GM21737 (cell line): Measurements from ENCODE around the gene IKZF4.
"Not testable (repeated sequence)": the region's sequence is repeated elsewhere in the genome, so short reads cannot be mapped to it uniquely, and the experiment has no call there.

Source experiments
- ATAC-seq: cut with Tn5 transposase; IDR thresholded peaks from one replicate; pipeline ENCODE4 v1.9.1; 2021; ENCODE audit warnings: mild to moderate bottlenecking, moderate library complexity; ENCODE audit not compliant: unreplicated experiment

The IKZF4 gene

DNA sequence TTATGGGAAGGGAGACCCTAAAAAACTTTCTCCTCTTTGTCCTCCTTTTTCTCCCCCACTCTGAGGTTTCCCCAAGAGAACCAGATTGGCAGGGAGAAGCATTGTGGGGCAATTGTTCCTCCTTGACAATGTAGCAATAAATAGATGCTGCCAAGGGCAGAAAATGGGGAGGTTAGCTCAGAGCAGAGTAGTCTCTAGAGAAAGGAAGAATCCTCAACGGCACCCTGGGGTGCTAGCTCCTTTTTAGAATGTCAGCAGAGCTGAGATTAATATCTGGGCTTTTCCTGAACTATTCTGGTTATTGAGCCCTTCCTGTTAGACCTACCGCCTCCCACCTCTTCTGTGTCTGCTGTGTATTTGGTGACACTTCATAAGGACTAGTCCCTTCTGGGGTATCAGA is 16.3 kb downstream of the IKZF4 start:
- ATAC-seq, result no peak

DNA sequence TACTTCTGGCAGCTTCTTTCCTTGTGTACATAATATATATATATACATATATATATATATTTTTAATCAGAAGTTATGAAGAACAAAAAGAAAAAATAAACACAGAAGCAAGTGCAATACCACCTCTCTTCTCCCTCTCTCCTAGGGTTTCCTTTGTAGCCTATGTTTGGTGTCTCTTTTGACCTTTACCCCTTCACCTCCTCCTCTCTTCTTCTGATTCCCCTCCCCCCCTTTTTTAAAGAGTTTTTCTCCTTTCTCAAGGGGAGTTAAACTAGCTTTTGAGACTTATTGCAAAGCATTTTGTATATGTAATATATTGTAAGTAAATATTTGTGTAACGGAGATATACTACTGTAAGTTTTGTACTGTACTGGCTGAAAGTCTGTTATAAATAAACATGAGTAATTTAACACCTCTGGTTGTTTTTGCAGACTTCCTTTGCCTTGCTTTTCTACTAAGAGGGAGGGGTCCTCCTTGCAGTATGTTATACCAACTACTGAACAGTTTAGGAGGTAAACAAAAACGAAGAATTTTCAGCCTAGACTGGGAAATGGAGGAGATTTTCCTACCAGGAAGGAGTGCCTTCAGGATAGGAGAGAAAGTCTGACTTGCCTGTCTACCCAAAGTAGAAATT is 17.3 kb downstream of the IKZF4 start:
- no peak for ATAC-seq

DNA sequence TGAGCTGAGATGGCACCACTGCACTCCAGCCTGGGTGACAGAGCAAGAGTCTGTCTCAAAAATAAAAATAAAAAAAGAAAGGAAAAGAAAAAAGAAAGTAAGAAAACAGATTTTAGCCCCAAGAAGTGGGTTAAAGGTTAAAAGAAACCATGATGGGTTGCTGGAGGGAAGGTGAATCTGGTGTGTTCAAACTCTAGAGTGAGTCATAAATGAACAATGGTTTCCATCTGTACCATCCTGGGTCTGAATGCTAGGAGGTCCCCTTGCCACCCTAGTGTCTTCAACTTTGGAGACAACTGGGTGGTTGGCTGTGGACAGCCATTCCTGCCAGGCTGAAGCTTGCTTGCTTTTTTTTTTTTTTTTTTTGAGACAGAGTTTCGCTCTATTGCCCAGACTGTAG is 19.3 kb downstream of the IKZF4 start:
- ATAC-seq, result no peak

DNA sequence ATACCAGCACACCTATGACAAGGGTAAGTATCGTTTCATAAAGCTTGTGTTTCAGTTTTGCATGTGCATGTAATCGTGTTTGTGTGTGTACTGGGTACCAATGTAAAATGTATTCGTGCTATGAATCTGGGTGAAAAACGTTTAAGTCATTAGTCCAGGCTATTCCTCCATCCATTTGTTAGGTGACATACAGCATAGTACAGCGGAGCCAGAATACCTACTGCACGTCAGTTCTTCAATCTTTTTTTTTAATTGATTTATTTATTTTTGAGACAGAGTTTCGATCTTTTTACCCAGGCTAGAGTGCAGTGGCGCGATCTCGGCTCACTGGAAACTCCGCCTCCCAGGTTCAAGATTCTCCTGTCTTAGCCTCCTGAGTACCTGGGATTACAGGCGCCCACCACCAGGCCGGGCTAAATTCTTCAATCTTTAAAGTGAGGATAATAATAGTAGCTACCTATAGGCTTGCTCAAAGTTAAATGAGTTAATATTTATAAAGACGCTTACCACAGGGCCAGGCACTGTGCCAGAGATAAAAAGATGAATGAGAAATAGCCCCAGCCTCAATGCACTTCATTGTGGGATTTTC is 20.2 kb downstream of the IKZF4 start:
- no peak for ATAC-seq

DNA sequence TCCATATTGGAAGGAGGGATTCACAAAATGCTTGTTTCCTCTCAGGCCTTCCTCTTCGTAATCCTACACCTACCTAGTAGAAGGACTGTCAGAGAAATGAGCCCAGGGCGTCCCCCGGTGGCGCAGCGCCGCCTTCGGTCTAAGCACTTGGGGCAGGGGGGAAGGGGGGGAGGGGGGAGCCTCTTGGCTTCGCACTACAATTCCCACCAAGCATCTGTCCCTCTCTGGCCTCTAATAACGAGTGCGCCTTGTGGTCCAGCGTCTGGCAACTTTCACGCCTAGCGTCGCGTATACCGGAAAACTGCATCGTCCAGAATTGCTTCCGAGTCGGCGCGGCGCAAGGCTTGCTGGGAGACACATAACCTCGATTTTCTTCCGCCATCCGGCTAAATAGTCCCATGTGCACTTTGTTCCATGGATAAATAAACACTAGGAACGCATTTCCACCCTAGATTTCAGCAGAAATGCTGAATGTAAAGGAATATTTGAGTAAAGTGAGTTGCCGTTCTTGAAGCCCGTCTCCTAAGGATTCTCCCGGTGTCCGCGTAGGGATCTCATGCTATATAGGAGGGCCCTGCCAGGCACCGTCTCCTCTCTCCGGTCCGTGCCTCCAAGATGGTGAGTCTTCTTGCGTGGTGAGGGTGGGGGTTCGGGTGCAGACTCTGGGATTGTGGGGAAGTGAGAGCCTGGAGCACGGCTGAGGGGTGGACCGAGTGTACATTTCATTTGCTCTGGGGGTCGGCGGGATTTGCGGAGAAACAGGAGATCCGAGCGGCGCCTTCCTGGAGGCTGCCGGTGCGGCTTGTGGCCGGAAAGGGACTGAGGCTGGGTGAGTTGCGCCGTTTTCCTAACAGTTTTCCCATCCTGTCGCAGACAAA is 20.9 kb downstream of the IKZF4 start, which contains the start of gene RPS26:
Gene RPS26, plus strand, starts transcription at position 367 of the 878 bp plus-strand sequence. Its CDS starts 249 bp downstream, at position 616.
- peak; percentile 87 for ATAC-seq

DNA sequence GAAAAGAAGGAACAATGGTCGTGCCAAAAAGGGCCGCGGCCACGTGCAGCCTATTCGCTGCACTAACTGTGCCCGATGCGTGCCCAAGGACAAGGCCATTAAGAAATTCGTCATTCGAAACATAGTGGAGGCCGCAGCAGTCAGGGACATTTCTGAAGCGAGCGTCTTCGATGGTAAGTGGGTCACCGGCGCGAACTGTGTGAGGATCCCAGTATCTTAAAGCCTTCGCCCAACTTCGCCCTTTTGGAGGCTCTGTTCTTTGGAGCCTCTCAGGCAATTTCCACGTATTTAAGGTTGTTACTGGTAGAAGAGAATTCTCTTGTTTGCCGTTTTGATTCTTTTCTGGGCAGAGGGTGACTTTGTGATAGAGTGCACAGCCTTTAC is 21.6 kb downstream of the IKZF4 start:
- ATAC-seq, result not testable (repeated sequence)

DNA sequence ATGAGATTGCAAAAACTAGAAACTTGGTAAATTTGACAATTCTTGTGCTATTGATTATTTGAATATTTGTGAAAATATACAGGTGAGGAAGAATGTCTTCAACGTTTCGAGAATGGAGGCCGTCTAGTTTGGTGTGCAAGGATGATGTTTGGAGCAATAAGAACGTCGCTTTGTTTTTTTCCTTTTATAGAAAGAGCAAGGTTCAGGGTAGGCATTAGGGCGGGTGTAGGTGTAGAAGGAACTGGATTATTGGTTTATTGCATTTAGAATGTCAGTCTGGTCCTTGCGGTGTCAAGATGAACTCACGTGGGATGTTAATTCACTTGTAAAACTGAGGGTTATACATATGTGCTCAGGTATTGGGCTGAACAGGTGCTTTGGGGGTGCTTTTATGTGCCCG is 22.0 kb downstream of the IKZF4 start:
- ATAC-seq, result no peak

DNA sequence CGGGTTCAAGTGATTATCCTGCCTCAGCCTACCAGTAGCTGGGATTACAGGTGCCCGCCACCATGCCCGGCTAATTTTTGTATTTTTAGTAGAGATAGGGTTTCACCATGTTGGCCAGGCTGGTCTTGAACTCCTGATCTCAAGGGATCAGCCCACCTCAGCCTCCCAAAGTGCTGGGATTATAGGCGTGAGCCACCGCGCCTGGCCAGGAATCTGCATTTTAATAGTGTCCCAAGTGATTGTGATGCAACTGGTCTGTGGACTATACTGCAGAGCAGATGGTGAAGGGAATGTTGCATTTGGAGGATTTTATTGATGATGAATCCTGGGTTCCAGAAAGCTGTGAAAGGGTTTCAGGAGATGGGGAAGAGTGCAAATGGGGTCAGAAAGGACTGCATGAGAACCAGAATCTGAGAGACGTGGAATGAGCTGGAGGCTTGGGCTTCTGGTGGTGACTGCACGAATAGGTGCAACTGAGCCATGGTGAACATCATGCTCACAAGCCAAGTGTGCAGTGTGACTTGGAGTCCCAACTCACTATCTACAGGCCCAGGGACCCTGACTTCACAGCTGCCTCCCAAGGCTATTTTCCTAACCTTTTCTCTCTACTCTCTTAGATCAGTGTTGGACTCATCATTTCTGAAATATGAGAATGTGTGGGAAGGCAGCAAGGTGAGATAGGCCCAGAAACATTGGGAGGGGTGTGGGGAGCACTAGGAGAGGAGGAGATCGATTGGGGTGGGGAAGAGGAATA is 25.4 kb downstream of the IKZF4 start:
- no peak for ATAC-seq

DNA sequence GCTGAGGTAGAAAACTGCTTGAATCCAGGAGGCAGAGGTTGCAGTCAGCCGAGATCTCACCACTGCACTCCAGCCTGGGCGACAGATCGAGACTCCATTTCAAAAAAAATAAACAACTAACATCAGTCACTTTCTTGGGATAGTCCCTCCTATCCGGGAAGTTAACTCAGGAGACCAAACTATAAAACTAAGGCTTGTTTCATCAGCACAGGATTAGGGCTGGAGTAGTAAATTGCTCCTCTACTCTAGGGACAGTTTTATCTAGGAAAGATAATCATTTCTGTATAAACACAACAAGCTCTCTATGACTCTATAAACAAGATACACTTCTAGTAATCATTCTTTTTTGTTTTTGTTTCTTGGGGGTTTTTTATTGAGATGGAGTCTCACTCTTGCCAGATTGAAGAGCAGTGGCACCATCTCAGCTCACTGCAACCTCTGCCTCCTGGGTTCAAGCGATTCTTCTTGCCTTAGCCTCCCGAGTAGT is 32.6 kb downstream of the IKZF4 start:
- no peak for ATAC-seq

DNA sequence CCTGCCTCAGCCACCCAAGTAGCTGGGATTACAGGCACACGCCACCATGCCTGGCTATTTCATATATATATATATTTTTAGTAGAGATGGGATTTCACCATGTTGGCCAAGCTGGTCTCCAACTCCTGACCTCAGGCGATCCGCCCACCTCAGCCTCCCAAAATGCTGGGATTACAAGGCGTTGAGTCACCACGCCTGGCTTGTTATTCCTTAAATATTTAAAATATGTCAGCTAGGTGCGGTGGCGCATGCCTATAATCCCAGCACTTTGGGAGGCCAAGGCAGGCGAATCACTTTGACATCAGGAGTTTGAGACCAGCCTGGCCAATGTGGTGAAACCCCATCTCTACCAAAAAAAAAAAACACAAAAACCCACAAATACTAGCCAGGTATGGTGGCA is 39.1 kb downstream of the IKZF4 start:
- ATAC-seq, result not testable (repeated sequence)

DNA sequence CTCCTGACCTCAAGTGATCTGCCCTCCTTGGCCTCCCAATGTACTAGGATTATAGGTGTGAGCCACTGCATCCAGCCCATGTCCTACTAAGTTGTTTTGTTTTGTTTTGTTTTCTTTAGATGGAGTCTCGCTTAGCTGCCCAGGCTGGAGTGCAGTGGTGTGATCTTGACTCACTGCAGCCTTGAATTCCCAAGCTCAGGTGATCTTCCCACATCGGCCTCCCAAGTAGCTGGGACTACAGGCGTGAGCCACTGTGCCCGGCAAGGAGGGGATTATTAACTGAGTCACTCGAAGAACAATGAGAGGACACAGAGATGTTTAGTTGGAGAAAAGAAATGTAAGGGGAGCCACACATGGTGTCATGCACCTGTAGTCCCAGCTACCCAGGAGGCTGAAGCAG is 41.1 kb downstream of the IKZF4 start:
- no peak for ATAC-seq

DNA sequence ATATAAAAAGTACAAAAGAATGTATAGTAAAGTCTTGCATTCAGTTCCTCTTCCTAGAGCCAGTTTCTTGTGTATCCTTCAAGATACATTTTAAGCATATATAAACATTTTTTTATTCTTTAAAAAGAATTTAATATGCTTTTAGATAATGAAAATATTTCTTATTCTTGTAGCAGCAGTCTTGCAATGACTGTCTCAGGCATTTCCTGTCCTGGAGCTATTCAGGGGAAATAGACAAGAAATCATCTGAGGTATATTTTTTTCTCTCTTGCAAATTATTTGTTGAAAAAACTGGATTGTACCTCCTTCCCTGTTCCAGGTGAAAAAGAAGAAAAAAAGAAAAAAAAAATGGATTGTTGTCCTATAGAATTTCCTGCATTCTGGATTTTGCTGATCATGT is 42.2 kb downstream of the IKZF4 start:
- ATAC-seq, result no peak

DNA sequence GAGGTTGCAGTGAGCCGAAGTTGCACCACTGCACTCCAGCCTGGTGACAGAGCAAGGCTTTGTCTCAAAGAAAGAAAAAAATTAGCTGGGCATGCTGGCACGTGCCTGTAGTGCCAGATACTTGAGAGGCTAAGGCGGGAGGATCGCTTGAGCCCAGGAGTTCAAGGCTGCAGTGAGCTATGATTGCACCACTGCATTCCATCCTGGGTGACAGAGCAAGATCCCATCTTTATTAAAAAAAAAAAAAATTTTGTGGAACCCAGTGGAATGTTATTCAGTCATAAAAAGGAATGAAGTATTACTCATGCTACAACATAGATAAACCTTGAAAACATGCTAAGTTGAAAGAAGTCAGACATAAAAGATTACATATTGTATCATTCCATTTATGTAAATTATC is 50.8 kb downstream of the IKZF4 start:
- no peak for ATAC-seq

DNA sequence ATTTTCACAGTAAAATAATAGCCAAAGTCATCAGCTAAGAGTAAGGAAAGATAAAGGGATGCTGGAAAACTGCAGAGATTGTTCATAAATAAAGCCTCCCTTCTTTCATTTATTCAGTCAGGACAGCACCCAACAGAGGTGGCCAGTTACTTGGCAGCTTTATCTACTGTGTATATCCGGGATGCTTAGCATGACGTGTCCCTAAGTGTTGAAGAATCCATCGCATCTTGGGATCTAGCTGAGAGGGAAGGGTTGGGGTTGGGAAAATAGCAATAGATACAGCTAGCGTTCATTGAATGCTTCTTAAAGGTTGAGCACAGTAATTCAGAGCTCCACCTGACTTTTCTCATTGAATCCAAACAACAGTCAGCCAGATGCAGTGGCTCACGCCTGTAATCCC is 53.6 kb downstream of the IKZF4 start:
- ATAC-seq, result no peak

DNA sequence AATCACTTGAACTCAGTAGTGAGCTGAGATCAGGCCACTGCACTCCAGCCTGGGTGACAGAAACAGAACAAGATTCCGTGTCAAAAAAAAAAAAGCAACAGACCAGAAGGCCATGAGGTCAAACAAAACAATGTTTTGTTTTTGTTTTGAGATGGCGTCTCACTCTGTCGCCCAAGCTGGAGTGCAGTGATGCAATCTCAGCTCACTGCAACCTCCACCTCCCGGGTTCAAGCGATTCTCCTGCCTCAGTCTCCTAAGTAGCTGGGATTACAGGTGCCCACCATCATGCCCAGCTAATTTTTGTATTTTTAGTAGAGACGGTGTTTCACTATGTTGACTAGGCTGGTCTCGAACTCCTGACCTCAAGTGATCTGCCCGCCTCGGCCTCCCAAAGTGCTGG is 57.1 kb downstream of the IKZF4 start:
- ATAC-seq, result not testable (repeated sequence)

DNA sequence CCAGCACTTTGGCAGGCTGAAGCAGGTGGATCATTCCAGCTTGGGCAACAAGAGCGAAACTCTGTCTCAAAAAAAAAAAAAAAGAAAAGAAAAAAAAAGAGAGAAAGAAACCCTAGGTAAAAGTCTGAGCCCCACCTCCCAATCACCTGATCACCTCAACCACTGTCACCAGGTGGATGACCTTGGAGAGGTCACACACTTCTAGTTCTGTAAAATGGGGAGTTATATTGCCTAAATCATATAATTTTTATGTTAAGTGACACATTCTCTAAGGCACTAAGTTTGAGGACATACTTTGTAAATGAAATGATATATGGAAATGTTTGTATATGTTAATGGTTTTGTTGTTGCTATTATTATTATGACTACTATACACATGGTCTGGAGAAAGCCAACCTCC is 57.6 kb downstream of the IKZF4 start:
- ATAC-seq, result no peak

DNA sequence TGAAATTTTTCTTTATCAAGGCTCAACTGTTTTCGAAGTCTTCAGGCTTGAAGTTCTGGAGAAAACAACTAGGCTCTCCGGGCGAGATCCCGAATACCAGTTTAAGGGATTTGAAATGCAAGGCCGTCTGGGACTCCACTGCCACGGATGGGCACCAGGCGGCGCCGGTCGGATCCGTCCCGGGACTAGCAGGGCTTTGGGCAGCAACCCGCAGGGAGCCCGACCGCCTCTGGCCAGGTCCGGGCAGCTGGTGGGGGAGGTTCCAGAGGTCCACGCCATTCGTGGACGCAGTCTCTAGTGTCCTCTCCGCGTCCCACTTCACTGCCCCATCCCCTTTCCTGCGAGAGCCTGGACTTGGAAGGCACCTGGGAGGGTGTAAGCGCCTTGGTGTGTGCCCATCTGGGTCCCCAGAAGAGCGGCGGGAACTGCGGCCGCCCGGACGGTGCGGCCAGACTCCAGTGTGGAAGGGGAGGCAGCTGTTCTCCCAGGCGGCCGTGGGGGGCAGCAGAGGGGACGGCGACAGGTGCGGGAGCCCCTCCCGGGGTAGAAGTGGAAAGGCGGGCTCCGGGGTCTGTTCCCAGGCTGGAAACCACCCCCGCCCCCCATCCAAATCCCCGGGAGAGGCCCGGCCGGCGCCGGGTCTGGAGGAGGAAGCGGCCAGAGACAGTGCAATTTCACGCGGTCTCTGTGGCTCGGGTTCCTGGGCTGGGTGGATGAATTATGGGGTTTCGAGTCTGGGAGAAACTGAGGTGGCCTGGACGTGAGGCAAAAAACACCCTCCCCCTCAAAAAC is 58.3 kb downstream of the IKZF4 start:
- ATAC-seq, result peak; percentile 64

DNA sequence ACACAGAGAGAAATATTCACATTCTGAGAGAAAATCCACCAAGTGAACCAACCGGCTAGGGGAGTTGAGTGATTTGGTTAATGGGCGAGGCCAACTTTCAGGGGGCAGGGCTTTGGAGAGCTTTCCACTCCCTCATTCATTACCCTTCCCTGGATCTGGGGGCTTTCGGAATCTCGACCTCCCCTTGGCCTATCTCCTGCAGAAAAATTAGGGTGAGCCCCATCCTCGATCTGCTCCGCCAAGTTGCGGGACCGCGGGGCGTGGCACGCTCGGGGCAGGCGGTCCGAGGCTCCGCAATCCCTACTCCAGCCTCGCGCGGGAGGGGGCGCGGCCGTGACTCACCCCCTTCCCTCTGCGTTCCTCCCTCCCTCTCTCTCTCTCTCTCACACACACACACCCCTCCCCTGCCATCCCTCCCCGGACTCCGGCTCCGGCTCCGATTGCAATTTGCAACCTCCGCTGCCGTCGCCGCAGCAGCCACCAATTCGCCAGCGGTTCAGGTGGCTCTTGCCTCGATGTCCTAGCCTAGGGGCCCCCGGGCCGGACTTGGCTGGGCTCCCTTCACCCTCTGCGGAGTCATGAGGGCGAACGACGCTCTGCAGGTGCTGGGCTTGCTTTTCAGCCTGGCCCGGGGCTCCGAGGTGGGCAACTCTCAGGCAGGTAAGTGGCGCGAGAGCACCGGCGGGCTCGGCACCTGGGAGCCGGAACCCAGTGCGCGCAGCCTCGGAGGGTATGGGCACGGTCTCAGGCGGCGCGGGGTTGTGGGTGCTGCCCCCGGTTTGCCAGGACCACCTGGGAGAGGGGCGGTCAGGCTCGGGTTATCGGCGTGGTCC is 59.1 kb downstream of the IKZF4 start, which contains the start of gene ERBB3:
Gene ERBB3, plus strand, starts transcription at position 443 of the 833 bp plus-strand sequence. Its CDS starts 136 bp downstream, at position 579.
- ATAC-seq, result peak; percentile 21

DNA sequence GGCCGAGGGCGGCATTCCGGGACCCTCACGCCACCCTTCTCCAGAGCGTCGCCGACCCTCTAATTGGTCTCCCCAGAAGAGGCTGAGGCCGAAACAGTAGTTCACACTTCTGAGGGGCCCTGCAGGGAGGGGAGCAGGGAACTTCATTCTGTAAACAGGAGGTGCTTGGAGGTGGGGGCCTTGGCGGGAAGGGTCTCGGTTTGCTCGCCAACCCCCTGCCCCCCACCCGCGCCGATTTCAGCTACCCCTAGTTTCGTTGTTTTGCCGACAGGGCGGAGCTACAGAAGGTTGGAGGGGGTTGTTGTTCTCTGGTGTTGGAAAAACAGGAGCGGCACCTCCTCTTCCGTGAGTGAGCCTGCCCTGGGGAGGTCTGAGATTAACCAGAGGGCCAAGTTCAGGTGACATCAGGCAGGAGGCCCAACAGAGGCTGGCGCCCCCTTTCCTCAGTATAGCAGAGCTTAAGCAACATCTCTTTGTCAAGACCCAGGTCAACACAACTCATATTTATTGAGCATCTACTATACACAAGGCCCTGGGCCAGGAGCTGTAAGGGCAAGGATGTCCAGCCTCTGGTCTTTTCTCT is 59.8 kb downstream of the IKZF4 start:
- ATAC-seq, result no peak
